Measurements from ENCODE around the gene TTLL4.
"Not testable (repeated sequence)": the region's sequence is repeated elsewhere in the genome, so short reads cannot be mapped to it uniquely, and the experiment has no call there.

DNA sequence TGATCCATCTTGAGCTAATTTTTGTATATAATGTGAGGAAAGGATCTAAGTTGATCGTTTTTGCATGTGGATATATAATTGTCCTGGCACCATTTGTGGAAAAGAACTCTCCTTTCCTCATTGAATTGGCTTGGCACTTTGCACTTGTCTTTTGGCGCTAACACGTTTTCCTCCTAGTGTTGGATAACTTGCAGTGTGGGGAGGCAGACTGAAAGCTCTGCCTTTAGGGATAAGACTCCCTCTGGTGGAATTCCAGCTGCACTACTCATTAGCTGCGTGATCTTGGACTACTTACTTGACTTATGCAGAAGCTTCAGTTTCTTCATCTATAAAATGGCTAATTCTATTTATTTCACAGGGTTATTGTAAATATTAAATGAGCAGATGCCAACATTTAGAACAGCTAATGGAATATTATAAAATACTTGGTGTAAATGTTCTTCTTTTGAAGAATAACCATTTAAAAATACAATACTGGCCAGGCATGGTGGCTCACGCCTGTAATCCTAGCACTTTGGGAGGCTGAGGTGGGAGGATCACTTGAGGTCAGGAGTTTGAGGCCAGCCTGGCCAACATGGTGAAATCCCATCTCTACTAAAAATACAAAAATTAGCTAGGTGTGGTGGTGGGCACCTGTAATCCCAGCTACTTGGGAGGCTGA is 23.1 kb upstream of the TTLL4 start:
- TF ChIP-seq, protein P1, sequence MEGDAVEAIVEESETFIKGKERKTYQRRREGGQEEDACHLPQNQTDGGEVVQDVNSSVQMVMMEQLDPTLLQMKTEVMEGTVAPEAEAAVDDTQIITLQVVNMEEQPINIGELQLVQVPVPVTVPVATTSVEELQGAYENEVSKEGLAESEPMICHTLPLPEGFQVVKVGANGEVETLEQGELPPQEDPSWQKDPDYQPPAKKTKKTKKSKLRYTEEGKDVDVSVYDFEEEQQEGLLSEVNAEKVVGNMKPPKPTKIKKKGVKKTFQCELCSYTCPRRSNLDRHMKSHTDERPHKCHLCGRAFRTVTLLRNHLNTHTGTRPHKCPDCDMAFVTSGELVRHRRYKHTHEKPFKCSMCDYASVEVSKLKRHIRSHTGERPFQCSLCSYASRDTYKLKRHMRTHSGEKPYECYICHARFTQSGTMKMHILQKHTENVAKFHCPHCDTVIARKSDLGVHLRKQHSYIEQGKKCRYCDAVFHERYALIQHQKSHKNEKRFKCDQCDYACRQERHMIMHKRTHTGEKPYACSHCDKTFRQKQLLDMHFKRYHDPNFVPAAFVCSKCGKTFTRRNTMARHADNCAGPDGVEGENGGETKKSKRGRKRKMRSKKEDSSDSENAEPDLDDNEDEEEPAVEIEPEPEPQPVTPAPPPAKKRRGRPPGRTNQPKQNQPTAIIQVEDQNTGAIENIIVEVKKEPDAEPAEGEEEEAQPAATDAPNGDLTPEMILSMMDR (IDR thresholded peaks at IDR 0.05; ENCODE audit: insufficient read depth, low read length), result peak; percentile 87
- not testable (repeated sequence) for TF ChIP-seq POLR2AphosphoS5 (IDR thresholded peaks at IDR 0.05; ENCODE audit: low read depth)
- TF ChIP-seq, protein P2, sequence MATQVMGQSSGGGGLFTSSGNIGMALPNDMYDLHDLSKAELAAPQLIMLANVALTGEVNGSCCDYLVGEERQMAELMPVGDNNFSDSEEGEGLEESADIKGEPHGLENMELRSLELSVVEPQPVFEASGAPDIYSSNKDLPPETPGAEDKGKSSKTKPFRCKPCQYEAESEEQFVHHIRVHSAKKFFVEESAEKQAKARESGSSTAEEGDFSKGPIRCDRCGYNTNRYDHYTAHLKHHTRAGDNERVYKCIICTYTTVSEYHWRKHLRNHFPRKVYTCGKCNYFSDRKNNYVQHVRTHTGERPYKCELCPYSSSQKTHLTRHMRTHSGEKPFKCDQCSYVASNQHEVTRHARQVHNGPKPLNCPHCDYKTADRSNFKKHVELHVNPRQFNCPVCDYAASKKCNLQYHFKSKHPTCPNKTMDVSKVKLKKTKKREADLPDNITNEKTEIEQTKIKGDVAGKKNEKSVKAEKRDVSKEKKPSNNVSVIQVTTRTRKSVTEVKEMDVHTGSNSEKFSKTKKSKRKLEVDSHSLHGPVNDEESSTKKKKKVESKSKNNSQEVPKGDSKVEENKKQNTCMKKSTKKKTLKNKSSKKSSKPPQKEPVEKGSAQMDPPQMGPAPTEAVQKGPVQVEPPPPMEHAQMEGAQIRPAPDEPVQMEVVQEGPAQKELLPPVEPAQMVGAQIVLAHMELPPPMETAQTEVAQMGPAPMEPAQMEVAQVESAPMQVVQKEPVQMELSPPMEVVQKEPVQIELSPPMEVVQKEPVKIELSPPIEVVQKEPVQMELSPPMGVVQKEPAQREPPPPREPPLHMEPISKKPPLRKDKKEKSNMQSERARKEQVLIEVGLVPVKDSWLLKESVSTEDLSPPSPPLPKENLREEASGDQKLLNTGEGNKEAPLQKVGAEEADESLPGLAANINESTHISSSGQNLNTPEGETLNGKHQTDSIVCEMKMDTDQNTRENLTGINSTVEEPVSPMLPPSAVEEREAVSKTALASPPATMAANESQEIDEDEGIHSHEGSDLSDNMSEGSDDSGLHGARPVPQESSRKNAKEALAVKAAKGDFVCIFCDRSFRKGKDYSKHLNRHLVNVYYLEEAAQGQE (IDR thresholded peaks at IDR 0.05; ENCODE audit: insufficient replicate concordance, low read depth), result not testable (repeated sequence)
